Esophagus (tissue), 2 donors: ENCODE data around the gene CNBD2. TPM values are rescaled to one million over a fixed set of nuclear protein-coding genes. Genes with fewer than 3 reads are reported as not detected.
"Not testable (repeated sequence)": the region's sequence is repeated elsewhere in the genome, so short reads cannot be mapped to it uniquely, and the experiment has no call there.

Experiments used
- H3K27ac ChIP-seq, 2 donors: one replicate each; pipeline ENCODE4 v1.5.1; 2013; ENCODE audit warnings: low read depth in 2 of 2, mild to moderate bottlenecking in 2 of 2, inconsistent platforms in 1 of 2, low read length in 1 of 2, moderate library complexity in 1 of 2
- H3K27me3 ChIP-seq, 2 donors: one replicate each; pipeline ENCODE4 v1.6.1; 2013; ENCODE audit warnings: low read length in 2 of 2, control low read depth in 1 of 2, mild to moderate bottlenecking in 1 of 2; ENCODE audit not compliant: insufficient read depth in 2 of 2, control insufficient read depth in 1 of 2
- H3K36me3 ChIP-seq, 2 donors: one replicate each; pipeline ENCODE4 v1.6.1; 2013; ENCODE audit warnings: low read length in 1 of 2; ENCODE audit not compliant: control insufficient read depth in 2 of 2, insufficient read depth in 2 of 2
- H3K4me1 ChIP-seq, 2 donors: one replicate each; pipeline ENCODE4 v1.6.1; 2013; ENCODE audit warnings: low read length in 1 of 2; ENCODE audit not compliant: control insufficient read depth in 2 of 2, insufficient read depth in 2 of 2
- H3K4me3 ChIP-seq, 2 donors: one replicate each; pipeline ENCODE4 v1.5.1; 2013; ENCODE audit warnings: low read length in 2 of 2, mild to moderate bottlenecking in 2 of 2, low read depth in 1 of 2, moderate library complexity in 1 of 2
- H3K9me3 ChIP-seq, 2 donors: one replicate each; pipeline ENCODE4 v1.6.1; 2013; ENCODE audit warnings: mild to moderate bottlenecking in 2 of 2, low read depth in 1 of 2, low read length in 1 of 2, moderate library complexity in 1 of 2; ENCODE audit not compliant: control insufficient read depth in 2 of 2, insufficient read depth in 1 of 2
- WGBS, 2 donors: extraction: QIAGEN DNeasy Blood & Tissue Kit; methylation state at CpG; one replicate each; pipeline ENCODE4 v1.1.7; 2013; 5-methylcytosine and 5-hydroxymethylcytosine counted together
- polyA plus RNA-seq, 2 donors: library from polyadenylated mRNA; stranded (reverse); fragments of 200-250 nt; gene quantifications; one replicate each; pipeline ENCODE4 v1.2.3, GENCODE V29; 2013
- donor health status: healthy with polysubstance abuse.
- donor health status: Bipolar disorder and iron deficiency.

CNBD2 gene
- polyA plus RNA-seq, 2 donors, result 6.1 to 13.5 TPM

GRCh38 chr20:36015806-36016403 is 47.5 kb downstream of the CNBD2 start:
- no peaks in the 10 kb centered on the region for H3K9me3 ChIP-seq
- no peaks in the 10 kb centered on the region for H3K27me3 ChIP-seq
- no peaks in the 10 kb centered on the region for H3K36me3 ChIP-seq
- H3K27ac ChIP-seq, result no peak overlapping the region
- no peak overlapping the region for H3K4me3 ChIP-seq
- peaks cover 3% of the 10 kb centered on the region in 2 donors for H3K4me1 ChIP-seq
- WGBS, 2 donors, result 86 to 88% methylated on average over 1 of the region's 1 CpG

DNA sequence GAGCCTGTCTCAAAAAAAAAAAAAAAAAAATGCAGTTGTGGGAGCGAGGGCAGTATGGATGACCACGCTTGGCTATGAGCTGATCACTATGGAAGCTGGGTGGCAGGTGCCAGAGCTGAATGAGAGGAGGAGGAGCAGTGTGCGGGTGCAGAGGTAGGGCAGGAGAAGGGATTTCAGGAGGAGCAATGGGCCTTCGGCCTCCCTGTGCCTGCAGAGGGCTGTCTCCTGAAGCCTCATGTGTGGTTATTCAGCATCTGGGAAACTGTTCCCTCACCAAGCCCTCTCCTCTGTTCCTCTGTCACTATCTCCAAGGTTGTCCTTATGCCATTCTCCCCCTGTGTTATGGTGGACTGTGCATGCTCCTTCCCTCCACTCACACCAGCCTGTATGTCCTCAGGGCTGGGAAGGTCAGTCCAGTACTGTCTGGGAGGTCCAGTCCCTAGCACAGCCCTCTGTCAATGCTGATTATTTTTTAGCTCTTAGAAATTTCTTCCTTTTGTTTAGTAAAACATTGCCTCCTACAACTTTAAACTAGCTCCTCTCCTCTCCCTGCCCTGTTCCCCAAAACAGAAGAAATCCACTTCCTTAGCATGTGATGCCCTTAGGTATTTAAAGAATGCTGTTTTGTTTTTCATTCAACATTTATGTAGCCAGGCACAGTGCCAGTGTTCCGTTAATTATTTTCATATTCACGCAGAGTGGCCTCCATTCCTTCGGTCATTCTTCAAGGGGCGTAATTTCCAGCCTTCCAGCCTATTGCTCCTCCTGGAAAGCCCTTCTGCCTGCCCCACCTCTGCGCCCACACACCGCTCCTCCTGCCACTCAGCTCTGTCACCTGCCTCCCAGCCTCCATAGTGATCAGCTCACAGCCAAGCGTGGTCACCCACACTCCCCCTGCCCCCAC is 48.9 kb downstream of the CNBD2 start:
- Histone ChIP-seq H3K4me3 (no peak overlapping the region), H3K27me3 (no peaks in the 10 kb centered on the region), H3K4me1 (peaks cover 3% of the 10 kb centered on the region in 2 donors), H3K36me3 (no peaks in the 10 kb centered on the region), H3K27ac (no peak overlapping the region), H3K9me3 (no peaks in the 10 kb centered on the region)
- WGBS, 2 donors, result 59 to 64% methylated on average over 11 of the region's 11 CpGs

- Histone ChIP-seq H3K36me3 (no peaks in the 10 kb centered on the region), H3K27ac (no peak overlapping the region)
- 79 to 87% methylated on average over 7 of the region's 7 CpGs for WGBS, 2 donors
These were observed 50.0 kb downstream of the CNBD2 start for GRCh38 chr20:36018208-36018988.

GRCh38 chr20:36026131-36026530 is 57.7 kb downstream of the CNBD2 start:
- 86 to 92% methylated on average over 7 of the region's 7 CpGs for WGBS, 2 donors
- H3K36me3 ChIP-seq, H3K4me3 ChIP-seq, H3K27ac ChIP-seq, H3K4me1 ChIP-seq, H3K9me3 ChIP-seq, H3K27me3 ChIP-seq: not testable (repeated sequence)

More at GRCh38 chr20:36018208-36018988, 50.0 kb downstream of the CNBD2 start:
- Histone ChIP-seq H3K9me3 (no peaks in the 10 kb centered on the region), H3K27me3 (no peaks in the 10 kb centered on the region), H3K4me1 (peaks cover 3% of the 10 kb centered on the region in 2 donors), H3K4me3 (no peak overlapping the region)

- Histone ChIP-seq H3K4me1 (no peaks in the 10 kb centered on the region), H3K4me3 (no peak overlapping the region)
- WGBS, 2 donors, result 92% methylated on average over 13 of the region's 13 CpGs
These were observed 59.9 kb downstream of the CNBD2 start for GRCh38 chr20:36028106-36028808.

GRCh38 chr20:36030149-36030548 is 61.8 kb downstream of the CNBD2 start:
- H3K9me3 ChIP-seq, result no peaks in the 10 kb centered on the region
- WGBS, 2 donors, result 33 to 43% methylated on average over 8 of the region's 8 CpGs

More at GRCh38 chr20:36028106-36028808, 59.9 kb downstream of the CNBD2 start:
- no peaks in the 10 kb centered on the region for H3K36me3 ChIP-seq
- no peaks in the 10 kb centered on the region for H3K27me3 ChIP-seq
- no peaks in the 10 kb centered on the region for H3K9me3 ChIP-seq
- no peak overlapping the region for H3K27ac ChIP-seq

DNA sequence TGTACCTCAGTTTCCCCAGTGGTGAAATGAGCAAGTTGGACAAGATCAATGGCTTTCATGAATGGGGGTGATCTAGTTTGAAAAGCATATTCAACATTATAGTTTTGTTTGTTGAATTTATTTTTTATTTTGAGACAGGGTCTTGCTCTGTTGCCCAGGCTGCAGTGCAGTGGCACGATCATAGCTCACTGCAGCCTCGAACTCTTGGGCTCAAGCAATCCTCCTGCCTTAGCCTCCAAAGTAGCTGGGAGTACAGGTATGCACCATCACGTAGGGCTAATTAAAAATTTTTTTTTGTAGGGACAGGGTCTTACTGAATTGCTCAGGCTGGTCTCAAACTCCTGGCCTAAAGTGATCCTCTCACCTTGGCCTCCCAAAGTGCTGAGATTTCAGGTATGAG is 63.4 kb downstream of the CNBD2 start:
- no peak overlapping the region for H3K27ac ChIP-seq
- no peaks in the 10 kb centered on the region for H3K36me3 ChIP-seq
- H3K4me3 ChIP-seq, result no peak overlapping the region
- 93 to 96% methylated on average over 3 of the region's 3 CpGs for WGBS, 2 donors
- no peaks in the 10 kb centered on the region for H3K27me3 ChIP-seq
- H3K9me3 ChIP-seq, result no peaks in the 10 kb centered on the region
- no peaks in the 10 kb centered on the region for H3K4me1 ChIP-seq

More at GRCh38 chr20:36030149-36030548, 61.8 kb downstream of the CNBD2 start:
- Histone ChIP-seq H3K4me1 (no peaks in the 10 kb centered on the region), H3K36me3 (no peaks in the 10 kb centered on the region), H3K4me3 (no peak overlapping the region), H3K27ac (no peak overlapping the region), H3K27me3 (no peaks in the 10 kb centered on the region)

DNA sequence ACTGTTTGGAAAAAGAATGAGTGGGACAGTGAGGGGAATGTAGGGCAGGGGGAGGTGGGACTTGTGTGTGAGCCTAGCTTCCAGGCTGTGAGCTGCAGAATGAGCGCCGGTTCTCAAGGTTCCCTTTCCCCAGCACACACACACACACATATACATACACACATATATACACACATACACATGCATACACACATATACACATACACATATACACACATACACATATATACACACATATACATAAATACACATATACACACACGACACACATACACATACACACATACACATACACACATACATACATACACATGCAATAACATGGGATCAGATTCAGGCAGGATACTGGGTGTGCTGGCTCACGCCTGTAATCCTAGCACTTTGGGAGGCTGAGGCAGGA is 66.5 kb downstream of the CNBD2 start:
- Histone ChIP-seq H3K9me3 (no peaks in the 10 kb centered on the region), H3K27ac (no peak overlapping the region), H3K27me3 (no peaks in the 10 kb centered on the region), H3K4me1 (no peaks in the 10 kb centered on the region), H3K4me3 (no peak overlapping the region), H3K36me3 (no peaks in the 10 kb centered on the region)
- WGBS, 2 donors, result 93 to 95% methylated on average over 4 of the region's 4 CpGs

DNA sequence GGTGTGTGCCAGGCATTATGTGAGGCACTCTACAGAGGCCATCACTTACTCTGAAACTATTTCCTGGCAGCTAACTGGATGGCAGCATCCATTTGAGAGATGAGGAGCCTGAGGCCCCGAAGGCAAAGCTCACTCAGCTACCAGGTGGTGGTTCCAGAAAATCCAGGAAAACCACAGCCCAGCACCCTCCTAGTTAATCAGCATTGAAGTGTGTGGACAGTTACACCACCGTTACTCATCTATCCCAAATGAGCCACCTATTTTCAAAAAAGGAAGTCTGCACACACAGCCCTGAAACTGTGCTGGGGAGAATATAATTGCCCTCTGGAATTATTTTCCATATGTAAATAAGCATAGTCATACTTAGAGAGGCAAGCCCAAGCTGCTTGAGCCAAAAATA is 67.4 kb downstream of the CNBD2 start:
- Histone ChIP-seq H3K9me3 (no peaks in the 10 kb centered on the region), H3K27ac (no peak overlapping the region), H3K36me3 (no peaks in the 10 kb centered on the region), H3K27me3 (no peaks in the 10 kb centered on the region), H3K4me1 (no peaks in the 10 kb centered on the region), H3K4me3 (no peak overlapping the region)
- 22 to 38% methylated on average over 2 of the region's 2 CpGs for WGBS, 2 donors
